Cortex of kidney (tissue), 1 donor: ENCODE data around the gene CLECL1.

Experiments
- DNase-seq: peaks from one replicate; lab custom pipeline; 2025; lab: John Stamatoyannopoulos, UW

Gene CLECL1

GRCh38 chr12:9732921-9733461 lies at the start of gene CLECL1:
TSS of gene CLECL1 (minus strand) at chr12:9733097.
- no peak for DNase-seq

GRCh38 chr12:9781360-9781759 lies 48.5 kb upstream of the CLECL1 start:
- DNase-seq: no peak

- no peak for DNase-seq
Observed at GRCh38 chr12:9779209-9779608, 46.3 kb upstream of the CLECL1 start.

- DNase-seq: no peak
Observed at GRCh38 chr12:9776781-9777180, 43.9 kb upstream of the CLECL1 start.

GRCh38 chr12:9773216-9773877 lies 40.5 kb upstream of the CLECL1 start:
- DNase-seq: no peak

- DNase-seq: no peak
Observed at GRCh38 chr12:9763025-9763424, 30.1 kb upstream of the CLECL1 start.

- no peak for DNase-seq
Observed at GRCh38 chr12:9762369-9762768, 29.5 kb upstream of the CLECL1 start.

GRCh38 chr12:9761419-9761781 lies 28.5 kb upstream of the CLECL1 start:
- DNase-seq: no peak

- no peak for DNase-seq
Observed at GRCh38 chr12:9760699-9761418, 28.0 kb upstream of the CLECL1 start, which contains the start of gene CD69. TSS of gene CD69 (minus strand) at chr12:9760901. CDS start at chr12:9760820, 81 bp downstream.

- DNase-seq: no peak
Observed at GRCh38 chr12:9760120-9760519, 27.2 kb upstream of the CLECL1 start.

- DNase-seq: no peak
Observed at GRCh38 chr12:9759694-9760093, 26.8 kb upstream of the CLECL1 start.

GRCh38 chr12:9758119-9758518 lies 25.2 kb upstream of the CLECL1 start:
- no peak for DNase-seq

GRCh38 chr12:9757433-9758025 lies 24.6 kb upstream of the CLECL1 start:
- DNase-seq: no peak

- no peak for DNase-seq
Observed at GRCh38 chr12:9756706-9757105, 23.8 kb upstream of the CLECL1 start.

GRCh38 chr12:9756170-9756569 lies 23.3 kb upstream of the CLECL1 start:
- no peak for DNase-seq

- DNase-seq: no peak
Observed at GRCh38 chr12:9755567-9755966, 22.7 kb upstream of the CLECL1 start.

GRCh38 chr12:9755035-9755434 lies 22.1 kb upstream of the CLECL1 start:
- no peak for DNase-seq

GRCh38 chr12:9754099-9754927 lies 21.4 kb upstream of the CLECL1 start:
- DNase-seq: no peak

- no peak for DNase-seq
Observed at GRCh38 chr12:9753498-9753897, 20.6 kb upstream of the CLECL1 start.

GRCh38 chr12:9753073-9753472 lies 20.2 kb upstream of the CLECL1 start:
- DNase-seq: no peak

- no peak for DNase-seq
Observed at GRCh38 chr12:9752145-9752933, 19.4 kb upstream of the CLECL1 start.
